RWPE2 (cell line): ENCODE data around the gene TJAP1.
"Not testable (repeated sequence)": the region's sequence is repeated elsewhere in the genome, so short reads cannot be mapped to it uniquely, and the experiment has no call there.

Experiments used
- ATAC-seq: fragments of 200-7000 bp; cut with Tn5 transposase; 3 replicates; pipeline ENCODE4 v1.9.1; 2021; ENCODE audit warnings: low read depth
- DNase-seq: peaks from one replicate; pipeline ENCODE4 v3.0.0-alpha.2; 2020; ENCODE audit warnings: low spot score
- H3K27ac ChIP-seq: fragments of 450-650 bp; 2 replicates; pipeline ENCODE4 v1.5.1; 2017; ENCODE audit warnings: mild to moderate bottlenecking; ENCODE audit not compliant: poor library complexity, severe bottlenecking
- H3K27me3 ChIP-seq: fragments of 250-450 bp; sonication (Bioruptor Pico); 2 replicates; pipeline ENCODE4 v1.5.1; 2021; ENCODE audit warnings: mild to moderate bottlenecking, moderate library complexity; ENCODE audit not compliant: insufficient read depth, poor library complexity, severe bottlenecking
- H3K36me3 ChIP-seq: fragments of 250-450 bp; sonication (Bioruptor Pico); 2 replicates; pipeline ENCODE4 v1.5.1; 2020; ENCODE audit warnings: low read depth, mild to moderate bottlenecking, moderate library complexity
- H3K4me1 ChIP-seq: fragments of 250-450 bp; sonication (Bioruptor Pico); 2 replicates; pipeline ENCODE4 v1.5.1; 2021; ENCODE audit warnings: mild to moderate bottlenecking, moderate library complexity; ENCODE audit not compliant: insufficient read depth, poor library complexity, severe bottlenecking
- H3K4me3 ChIP-seq: fragments of 250-450 bp; sonication (Bioruptor Pico); 2 replicates; pipeline ENCODE4 v1.5.1; 2021; ENCODE audit warnings: mild to moderate bottlenecking, moderate library complexity; ENCODE audit not compliant: severe bottlenecking
- H3K9me3 ChIP-seq: fragments of 250-450 bp; sonication (Bioruptor Pico); 2 replicates; pipeline ENCODE4 v1.5.1; 2021; ENCODE audit warnings: mild to moderate bottlenecking, moderate library complexity; ENCODE audit not compliant: severe bottlenecking
- CTCF ChIP-seq: fragments of 450-650 bp; IDR thresholded peaks from one replicate; pipeline ENCODE4 v1.5.1; 2017; ENCODE audit warnings: mild to moderate bottlenecking, moderate library complexity; ENCODE audit not compliant: poor library complexity, severe bottlenecking

TJAP1 gene

GRCh38 chr6:43523284-43523683 lies 45.9 kb downstream of the TJAP1 start:
- no peaks in the 10 kb centered on the region for H3K27me3 ChIP-seq
- H3K27ac ChIP-seq, result no peak overlapping the region
- TF ChIP-seq CTCF, result no peak
- no peak overlapping the region for H3K4me3 ChIP-seq
- peaks cover 96% of the 10 kb centered on the region for H3K36me3 ChIP-seq
- H3K9me3 ChIP-seq, result no peaks in the 10 kb centered on the region
- 0 out of 3 replicates have a peak, but pooled peaks have one; percentile 24 for ATAC-seq
- H3K4me1 ChIP-seq, result no peaks in the 10 kb centered on the region
- DNase-seq, result no peak

- Histone ChIP-seq H3K4me3 (no peak overlapping the region), H3K27me3 (no peaks in the 10 kb centered on the region), H3K27ac (no peak overlapping the region), H3K36me3 (peaks cover 98% of the 10 kb centered on the region), H3K4me1 (no peaks in the 10 kb centered on the region), H3K9me3 (no peaks in the 10 kb centered on the region)
- ATAC-seq (no peak), DNase-seq (no peak)
- no peak for TF ChIP-seq CTCF
These were observed 47.2 kb downstream of the TJAP1 start for GRCh38 chr6:43524483-43524961.

GRCh38 chr6:43532201-43532600 lies 54.8 kb downstream of the TJAP1 start:
- no peak overlapping the region for H3K4me3 ChIP-seq
- DNase-seq (no peak), ATAC-seq (no peak)
- no peak overlapping the region for H3K27ac ChIP-seq
- no peaks in the 10 kb centered on the region for H3K9me3 ChIP-seq
- peaks cover 88% of the 10 kb centered on the region for H3K36me3 ChIP-seq
- H3K27me3 ChIP-seq, result no peaks in the 10 kb centered on the region
- H3K4me1 ChIP-seq, result no peaks in the 10 kb centered on the region
- no peak for TF ChIP-seq CTCF

GRCh38 chr6:43538986-43539385 lies 61.6 kb downstream of the TJAP1 start:
- DNase-seq, H3K4me3 ChIP-seq, ATAC-seq, H3K4me1 ChIP-seq, H3K27ac ChIP-seq, H3K27me3 ChIP-seq, H3K9me3 ChIP-seq: not testable (repeated sequence)
- peaks cover 84% of the 10 kb centered on the region for H3K36me3 ChIP-seq

GRCh38 chr6:43539409-43539808 lies 62.0 kb downstream of the TJAP1 start:
- not testable (repeated sequence) for H3K9me3 ChIP-seq, H3K27me3 ChIP-seq, ATAC-seq, DNase-seq, H3K4me3 ChIP-seq, H3K27ac ChIP-seq, H3K4me1 ChIP-seq
- peaks cover 84% of the 10 kb centered on the region for H3K36me3 ChIP-seq

- ATAC-seq, result no peak
- Histone ChIP-seq H3K27me3 (no peaks in the 10 kb centered on the region), H3K27ac (no peak overlapping the region), H3K36me3 (peaks cover 87% of the 10 kb centered on the region), H3K4me3 (no peak overlapping the region), H3K4me1 (no peaks in the 10 kb centered on the region), H3K9me3 (no peaks in the 10 kb centered on the region)
- no peak for DNase-seq
- TF ChIP-seq CTCF, result no peak
These were observed 63.1 kb downstream of the TJAP1 start for GRCh38 chr6:43540507-43540906.
